Lung (tissue), 12 donors: ENCODE data around the gene ZC3H10. TPM values are rescaled to one million over a fixed set of nuclear protein-coding genes. Genes with fewer than 3 reads are reported as not detected.

Experiments
- ATAC-seq: fragments of 200-7000 bp; cut with Tn5 transposase; one replicate; pipeline ENCODE4 v1.9.1; 2020; ENCODE audit warnings: moderate number of reproducible peaks; ENCODE audit not compliant: insufficient read depth, low FRiP score
- DNase-seq, 3 donors: peaks; one replicate each; pipeline ENCODE4 v3.0.0-alpha.2; 2013 to 2017
- H3K27ac ChIP-seq, 2 donors: one replicate each; pipeline ENCODE4 v1.5.1; 2013; ENCODE audit warnings: mild to moderate bottlenecking in 2 of 2, moderate library complexity in 2 of 2, control low read depth in 1 of 2, inconsistent platforms in 1 of 2, low read depth in 1 of 2, low read length in 1 of 2
- H3K27me3 ChIP-seq, 3 donors: one replicate each; pipeline ENCODE4 v1.5.1; 2013; ENCODE audit warnings: low read length in 2 of 3; ENCODE audit not compliant: control insufficient read depth in 3 of 3, insufficient read depth in 3 of 3
- H3K36me3 ChIP-seq, 4 donors: one replicate each; pipeline ENCODE4 v1.5.1; 2013; ENCODE audit warnings: low read length in 4 of 4, mild to moderate bottlenecking in 1 of 4, moderate library complexity in 1 of 4; ENCODE audit not compliant: control insufficient read depth in 4 of 4, insufficient read depth in 4 of 4
- H3K4me1 ChIP-seq, 5 donors: one replicate each; pipeline ENCODE4 v1.5.1; 2013; ENCODE audit warnings: low read length in 5 of 5, mild to moderate bottlenecking in 2 of 5, moderate library complexity in 1 of 5; ENCODE audit not compliant: control insufficient read depth in 5 of 5, insufficient read depth in 5 of 5
- H3K4me3 ChIP-seq: one replicate; pipeline ENCODE4 v1.5.1; 2013; ENCODE audit warnings: mild to moderate bottlenecking, control low read depth, moderate library complexity
- H3K9ac ChIP-seq, 2 donors: one replicate each; pipeline ENCODE4 v1.5.1; 2013; ENCODE audit warnings: low read length in 2 of 2, control low read depth in 1 of 2; ENCODE audit not compliant: insufficient read depth in 1 of 2
- H3K9me3 ChIP-seq, 4 donors: one replicate each; pipeline ENCODE4 v1.5.1; 2013; ENCODE audit warnings: low read length in 3 of 4, mild to moderate bottlenecking in 1 of 4, moderate library complexity in 1 of 4; ENCODE audit not compliant: control insufficient read depth in 4 of 4, insufficient read depth in 3 of 4
- WGBS, 2 donors: extraction: QIAGEN DNeasy Blood & Tissue Kit; methylation state at CpG; one replicate each; pipeline ENCODE4 v1.1.7; 2013; 5-methylcytosine and 5-hydroxymethylcytosine counted together
- polyA plus RNA-seq, 2 donors: library from polyadenylated mRNA; stranded (reverse); fragments of 200-250 nt; gene quantifications; one replicate each; pipeline ENCODE4 v1.2.1, GENCODE V29; 2013
- total RNA-seq, 2 donors: library from RNA; depleted of rRNA in 1 of 2; stranded (reverse); fragments of >200 nt in 1 of 2; gene quantifications; one replicate each; pipeline ENCODE4 v1.2.1, GENCODE V29; 2014 to 2021
- TF ChIP-seq, protein P1 (sequence below): IDR thresholded peaks from 2 replicates; pipeline ENCODE4 v1.5.1; 2012; ENCODE audit warnings: mild to moderate bottlenecking; ENCODE audit errors: control extremely low read depth, extremely low read depth
- donor health status: control.
- donor health status: control.
- donor health status: Bipolar disorder and iron deficiency.
- donor health status: healthy.
- donor health status: DM: yes; HTN: yes; CAD: no.

ZC3H10 gene
- total and polyA plus RNA-seq, 4 donors = 2.5 to 7.9 (median 3.3) TPM

DNA sequence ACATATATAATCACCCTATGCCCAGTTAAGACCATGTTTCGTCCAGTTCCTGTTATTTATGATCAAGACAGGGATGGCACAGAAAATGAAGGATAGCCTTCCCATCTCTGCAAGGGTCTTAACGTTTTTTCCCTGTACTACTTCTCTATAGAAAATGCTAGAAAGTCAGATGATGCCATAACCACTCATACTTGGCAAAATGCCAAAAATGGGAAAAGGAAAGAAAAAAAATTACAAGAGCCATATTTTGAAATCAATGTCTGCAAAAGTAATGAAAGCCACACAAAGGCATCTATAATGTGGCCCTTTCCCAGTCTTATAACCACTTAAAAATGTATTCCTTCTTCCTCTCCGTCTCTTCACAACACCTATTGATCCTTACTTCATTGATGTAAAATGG lies 32.5 kb downstream of the ZC3H10 start:
- TF ChIP-seq, protein P1, sequence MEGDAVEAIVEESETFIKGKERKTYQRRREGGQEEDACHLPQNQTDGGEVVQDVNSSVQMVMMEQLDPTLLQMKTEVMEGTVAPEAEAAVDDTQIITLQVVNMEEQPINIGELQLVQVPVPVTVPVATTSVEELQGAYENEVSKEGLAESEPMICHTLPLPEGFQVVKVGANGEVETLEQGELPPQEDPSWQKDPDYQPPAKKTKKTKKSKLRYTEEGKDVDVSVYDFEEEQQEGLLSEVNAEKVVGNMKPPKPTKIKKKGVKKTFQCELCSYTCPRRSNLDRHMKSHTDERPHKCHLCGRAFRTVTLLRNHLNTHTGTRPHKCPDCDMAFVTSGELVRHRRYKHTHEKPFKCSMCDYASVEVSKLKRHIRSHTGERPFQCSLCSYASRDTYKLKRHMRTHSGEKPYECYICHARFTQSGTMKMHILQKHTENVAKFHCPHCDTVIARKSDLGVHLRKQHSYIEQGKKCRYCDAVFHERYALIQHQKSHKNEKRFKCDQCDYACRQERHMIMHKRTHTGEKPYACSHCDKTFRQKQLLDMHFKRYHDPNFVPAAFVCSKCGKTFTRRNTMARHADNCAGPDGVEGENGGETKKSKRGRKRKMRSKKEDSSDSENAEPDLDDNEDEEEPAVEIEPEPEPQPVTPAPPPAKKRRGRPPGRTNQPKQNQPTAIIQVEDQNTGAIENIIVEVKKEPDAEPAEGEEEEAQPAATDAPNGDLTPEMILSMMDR = no peak
- Histone ChIP-seq H3K36me3 (peaks cover 0 to 7% (median 2%) of the 10 kb centered on the region in 4 donors), H3K4me3 (no peak overlapping the region), H3K9me3 (no peaks in the 10 kb centered on the region), H3K27ac (no peak overlapping the region), H3K9ac (peak overlapping the region in 1 of 2 donors; percentile 33), H3K27me3 (no peaks in the 10 kb centered on the region), H3K4me1 (peaks cover 9 to 39% (median 16%) of the 10 kb centered on the region in 5 donors)
- DNase-seq = peak in 2 of 3 donors; percentile 43 to 66
- WGBS, 2 donors = 41 to 59% methylated on average over 3 of the region's 3 CpGs
- ATAC-seq = no peak

DNA sequence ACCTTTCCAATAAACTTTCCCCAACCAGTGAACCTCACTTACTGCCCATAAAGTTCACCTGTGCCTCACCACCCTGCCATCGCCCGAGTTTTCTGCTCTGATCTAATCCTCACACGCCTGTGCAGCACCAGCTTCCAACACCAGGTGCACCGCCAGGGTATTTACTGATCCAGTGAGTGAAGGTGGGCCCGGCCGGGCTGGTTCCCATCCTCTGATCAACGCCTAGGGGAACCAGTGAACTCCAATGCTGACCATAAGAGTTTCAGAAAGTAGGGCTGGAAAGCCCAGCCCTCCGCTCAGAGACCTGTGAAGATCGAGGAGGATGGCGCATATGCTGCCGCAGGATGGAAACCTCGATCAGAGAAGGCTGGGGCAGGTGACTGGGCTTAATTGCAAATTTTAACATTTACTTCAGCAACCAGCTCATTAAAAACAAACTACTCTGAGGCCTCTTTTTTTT lies 33.6 kb downstream of the ZC3H10 start:
- no peaks in the 10 kb centered on the region for H3K9me3 ChIP-seq
- TF ChIP-seq, protein P1 = no peak
- ATAC-seq = peak; percentile 19
- 7 to 11% methylated on average over 12 of the region's 12 CpGs for WGBS, 2 donors
- peak; percentile 53 to 56 (median 53) for DNase-seq
- H3K4me1 ChIP-seq = peaks cover 9 to 34% (median 14%) of the 10 kb centered on the region in 5 donors
- H3K4me3 ChIP-seq = peak overlapping the region; percentile 18
- H3K27ac ChIP-seq = peak overlapping the region; percentile 90 to 94
- H3K27me3 ChIP-seq = no peaks in the 10 kb centered on the region
- H3K36me3 ChIP-seq = peaks cover 0 to 11% (median 4%) of the 10 kb centered on the region in 4 donors
- H3K9ac ChIP-seq = peak overlapping the region; percentile 35 to 81

DNA sequence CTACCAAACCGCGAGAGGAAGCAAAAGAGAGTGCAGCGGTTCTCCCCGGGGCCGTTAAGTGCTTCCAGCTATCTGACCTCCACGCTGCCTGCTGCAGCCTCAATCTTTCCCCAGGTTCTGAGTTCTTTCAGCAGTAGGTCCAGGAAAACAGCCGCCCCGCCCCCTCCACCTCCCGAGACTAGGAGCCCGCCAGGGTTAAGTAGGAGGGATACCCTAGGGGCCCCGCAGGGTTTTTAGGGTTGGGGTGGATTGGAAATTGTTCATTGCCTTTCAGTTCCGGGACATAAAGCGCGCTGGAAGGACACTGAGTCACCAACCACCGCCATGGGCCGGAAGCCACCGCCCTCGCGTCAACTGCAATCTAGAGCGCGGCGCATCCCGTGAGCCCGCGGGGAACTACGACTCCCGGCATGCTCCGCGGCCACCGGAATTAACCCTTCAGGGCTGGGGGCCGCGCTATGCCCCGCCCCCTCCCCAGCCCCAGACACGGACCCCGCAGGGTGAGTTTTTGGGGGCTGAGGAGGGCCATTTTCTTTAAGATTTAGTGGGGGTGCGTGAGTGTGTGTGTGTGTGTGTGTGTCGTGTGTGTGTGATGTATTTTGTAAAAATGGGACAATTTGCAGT lies 34.2 kb downstream of the ZC3H10 start, which contains the start of gene MYL6B:
MYL6B (plus strand) TSS at position 456 of the 624 bp plus-strand sequence. CDS start 1,332 bp downstream, outside the sequence.
- Histone ChIP-seq H3K4me1 (peaks cover 9 to 33% (median 9%) of the 10 kb centered on the region in 5 donors), H3K27me3 (no peaks in the 10 kb centered on the region), H3K36me3 (peaks cover 0 to 11% (median 4%) of the 10 kb centered on the region in 4 donors), H3K4me3 (peak within 1 kb of the TSS; percentile 18), H3K27ac (peak within 1 kb of the TSS; percentile 90 to 94), H3K9me3 (no peaks in the 10 kb centered on the region), H3K9ac (peak within 1 kb of the TSS; percentile 35 to 85)
- peak; percentile 96 for ATAC-seq
- DNase-seq = peak; percentile 93 to 96 (median 95)
- TF ChIP-seq, protein P1 = no peak
- WGBS, 2 donors = 0 to 1% methylated on average over 37 of the region's 37 CpGs
